CD8-positive, alpha-beta memory T cell (primary cell): ENCODE data around the gene USP46. TPM values are rescaled to one million over a fixed set of nuclear protein-coding genes. Genes with fewer than 3 reads are reported as not detected.

Experiments
- CTCF ChIA-PET: fragments of 350-600 bp; sonication (Branson Sonifier 250); formaldehyde crosslinking; loops from one replicate; lab custom pipeline; 2021; ENCODE audit warnings: antibody characterized with exemption; lab: Charles Lee
- POLR2A ChIA-PET: fragments of 350-600 bp; sonication (Branson Sonifier 250); formaldehyde crosslinking; loops from one replicate; lab custom pipeline; 2021; ENCODE audit warnings: antibody characterized with exemption; lab: Charles Lee
- DNase-seq, 5 donors: peaks; one replicate each; pipeline versions ENCODE4 v3.0.0 to v3.0.0-alpha.2; 2020 to 2022; ENCODE audit warnings: mixed read lengths in 1 of 5
- H3K27ac ChIP-seq: one replicate; pipeline ENCODE4 v1.7.0; 2013; ENCODE audit warnings: low read depth, mild to moderate bottlenecking, low read length, moderate library complexity
- H3K27me3 ChIP-seq: 2 replicates; pipeline ENCODE4 v1.7.0; 2013; ENCODE audit warnings: low read length, mild to moderate bottlenecking; ENCODE audit not compliant: insufficient read depth, poor library complexity, severe bottlenecking
- H3K36me3 ChIP-seq: 2 replicates; pipeline ENCODE4 v1.7.0; 2013; ENCODE audit warnings: mild to moderate bottlenecking, low read length, moderate library complexity; ENCODE audit not compliant: insufficient read depth
- H3K4me1 ChIP-seq: 2 replicates; pipeline ENCODE4 v1.7.0; 2013; ENCODE audit warnings: mild to moderate bottlenecking, low read length, moderate library complexity; ENCODE audit not compliant: insufficient read depth
- H3K4me3 ChIP-seq: 2 replicates; pipeline ENCODE4 v1.7.0; 2013; ENCODE audit warnings: mild to moderate bottlenecking, low read length
- H3K9me3 ChIP-seq: 2 replicates; pipeline ENCODE4 v1.7.0; 2013; ENCODE audit warnings: mild to moderate bottlenecking, low read length
- H3K27ac Mint-ChIP-seq, 8 donors: one replicate each; pipeline ENCODE4 v1.8.0; 2020 to 2021; ENCODE audit warnings: mixed read lengths in 8 of 8, mild to moderate bottlenecking in 6 of 8, inconsistent platforms in 3 of 8, moderate library complexity in 3 of 8
- H3K27me3 Mint-ChIP-seq, 2 donors: one replicate each; pipeline ENCODE4 v1.8.0; 2020 to 2021; ENCODE audit warnings: mixed read lengths in 2 of 2, mild to moderate bottlenecking in 1 of 2, moderate library complexity in 1 of 2
- H3K36me3 Mint-ChIP-seq, 3 donors: one replicate each; pipeline ENCODE4 v1.8.0; 2020 to 2021; ENCODE audit warnings: mixed read lengths in 3 of 3, inconsistent platforms in 1 of 3, mild to moderate bottlenecking in 1 of 3
- H3K4me1 Mint-ChIP-seq, 3 donors: one replicate each; pipeline ENCODE4 v1.8.0; 2020 to 2021; ENCODE audit warnings: mixed read lengths in 3 of 3, inconsistent platforms in 1 of 3, mild to moderate bottlenecking in 1 of 3
- H3K4me3 Mint-ChIP-seq, 7 donors: one replicate each; pipeline ENCODE4 v1.8.0; 2020 to 2021; ENCODE audit warnings: mixed read lengths in 7 of 7, mild to moderate bottlenecking in 6 of 7, moderate library complexity in 4 of 7, inconsistent platforms in 2 of 7
- H3K9me3 Mint-ChIP-seq, 5 donors: one replicate each; pipeline ENCODE4 v1.8.0; 2020 to 2022; ENCODE audit warnings: mixed read lengths in 5 of 5, mild to moderate bottlenecking in 3 of 5, moderate library complexity in 2 of 5, inconsistent platforms in 1 of 5
- polyA plus RNA-seq: library from polyadenylated mRNA; unstranded; fragments of 300-500 nt; fragmentation: Illumina TruSeq; gene quantifications from one replicate; pipeline ENCODE4 v1.2.3, GENCODE V29; 2021
- total RNA-seq, 2 experiments: library from RNA; stranded (reverse); gene quantifications; one replicate each; pipeline ENCODE4 v1.2.3, GENCODE V29; 2021

USP46 gene
- total and polyA plus RNA-seq, 3 experiments from 2014 or later, result 5.8 to 16.9 (median 15.6) TPM

- H3K4me1 Mint-ChIP-seq, result peaks cover 42 to 66% (median 62%) of the 10 kb centered on the region in 3 donors
- H3K4me3 ChIP-seq, result no peak overlapping the region
- no peak overlapping the region for H3K27ac ChIP-seq
- H3K36me3 Mint-ChIP-seq, result peaks cover 4 to 11% (median 4%) of the 10 kb centered on the region in 3 donors
- H3K9me3 ChIP-seq, result no peaks in the 10 kb centered on the region
- POLR2A ChIA-PET, result no interaction called here
- H3K36me3 ChIP-seq, result no peaks in the 10 kb centered on the region
- peak overlapping the region in 4 of 8 donors; percentile 1 to 36 (median 30) for H3K27ac Mint-ChIP-seq
- H3K27me3 ChIP-seq, result no peaks in the 10 kb centered on the region
- peak overlapping the region in 1 of 7 donors; percentile 45 for H3K4me3 Mint-ChIP-seq
- H3K27me3 Mint-ChIP-seq, result no peaks in the 10 kb centered on the region
- no peak for DNase-seq
- CTCF ChIA-PET, result no interaction called here
- peaks cover 3 to 5% (median 4%) of the 10 kb centered on the region in 5 donors for H3K9me3 Mint-ChIP-seq
- peaks cover 11% of the 10 kb centered on the region for H3K4me1 ChIP-seq
Observed at GRCh38 chr4:52655506-52655905, 3.6 kb downstream of the USP46 start.

DNA sequence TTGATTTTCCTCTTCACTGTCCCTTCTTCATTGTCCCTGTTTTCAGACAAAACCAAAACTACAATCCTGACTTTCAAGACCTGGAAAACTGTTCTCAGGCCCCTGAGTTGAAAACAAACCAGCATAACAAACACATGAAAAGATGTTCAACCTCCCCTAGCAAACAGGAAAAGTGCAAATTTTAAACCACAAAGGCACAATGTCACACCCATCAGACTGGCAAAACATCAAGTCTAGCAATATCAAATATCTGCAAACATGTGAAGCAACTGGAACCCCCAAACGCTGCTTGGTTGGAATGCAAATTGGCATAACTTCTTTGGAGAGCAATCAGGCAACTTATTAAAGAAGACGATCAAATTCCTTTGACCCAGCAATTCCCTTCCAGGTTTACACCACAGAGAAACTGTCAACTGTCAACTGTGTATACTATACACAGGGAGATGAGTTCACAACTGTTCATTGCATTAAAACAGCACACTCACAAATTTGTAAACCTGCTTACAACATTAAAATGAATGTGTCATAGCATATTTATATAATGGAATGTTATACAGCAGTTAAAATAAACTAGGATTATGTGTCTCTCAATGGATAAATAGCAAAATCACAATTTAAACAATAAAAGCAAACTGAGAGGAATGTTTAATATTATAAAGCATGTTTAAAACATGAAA, 7.0 kb downstream of the USP46 start:
- H3K36me3 Mint-ChIP-seq, result peaks cover 3 to 11% (median 10%) of the 10 kb centered on the region in 3 donors
- H3K4me3 Mint-ChIP-seq, result peak overlapping the region; percentile 1 to 54 (median 18)
- no peak overlapping the region for H3K4me3 ChIP-seq
- ChIA-PET CTCF (no interaction called here), POLR2A (no interaction called here)
- H3K27me3 Mint-ChIP-seq, result no peaks in the 10 kb centered on the region
- H3K27me3 ChIP-seq, result no peaks in the 10 kb centered on the region
- H3K4me1 ChIP-seq, result peaks cover 4% of the 10 kb centered on the region
- H3K27ac ChIP-seq, result no peak overlapping the region
- peaks cover 33 to 75% (median 72%) of the 10 kb centered on the region in 3 donors for H3K4me1 Mint-ChIP-seq
- no peaks in the 10 kb centered on the region for H3K36me3 ChIP-seq
- no peaks in the 10 kb centered on the region for H3K9me3 ChIP-seq
- H3K27ac Mint-ChIP-seq, result peak overlapping the region in 5 of 8 donors; percentile 1 to 56 (median 19)
- DNase-seq, result no peak
- peaks cover 3 to 5% (median 4%) of the 10 kb centered on the region in 5 donors for H3K9me3 Mint-ChIP-seq

DNA sequence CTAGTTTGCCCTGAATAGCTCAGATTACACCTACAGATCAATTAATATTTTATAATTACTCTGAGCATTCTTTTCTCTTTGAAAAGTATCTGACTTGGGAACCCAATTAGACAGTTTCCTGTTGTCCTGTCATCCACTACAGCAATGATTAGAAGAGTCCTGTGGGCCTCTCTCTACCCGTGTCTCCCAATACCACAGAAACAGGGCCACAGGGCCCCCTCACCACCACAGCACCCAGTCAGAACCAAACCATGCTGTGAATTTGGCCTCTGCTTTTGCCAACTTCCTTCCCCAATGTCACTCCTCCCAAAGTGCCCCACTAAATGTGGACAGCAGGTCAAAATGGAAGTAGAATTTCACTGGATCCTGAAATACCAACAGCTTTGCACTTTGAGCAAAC, 10.3 kb downstream of the USP46 start:
- Mint-ChIP-seq H3K4me3 (no peak overlapping the region), H3K27ac (peak overlapping the region in 1 of 8 donors; percentile 83), H3K9me3 (peaks cover 2 to 5% (median 4%) of the 10 kb centered on the region in 5 donors), H3K4me1 (peaks cover 23 to 74% (median 69%) of the 10 kb centered on the region in 3 donors), H3K27me3 (no peaks in the 10 kb centered on the region), H3K36me3 (peaks cover 3 to 11% (median 7%) of the 10 kb centered on the region in 3 donors)
- Histone ChIP-seq H3K27ac (no peak overlapping the region), H3K4me1 (peaks cover 4% of the 10 kb centered on the region), H3K9me3 (no peaks in the 10 kb centered on the region), H3K27me3 (no peaks in the 10 kb centered on the region), H3K36me3 (no peaks in the 10 kb centered on the region), H3K4me3 (no peak overlapping the region)
- ChIA-PET POLR2A (interaction anchor here (1.2 kb wide), 1 partner anchor 9 kb away, joined by 5 read pairs; no protein-coding TSS in a partner anchor), CTCF (no interaction called here)
- no peak for DNase-seq

DNA sequence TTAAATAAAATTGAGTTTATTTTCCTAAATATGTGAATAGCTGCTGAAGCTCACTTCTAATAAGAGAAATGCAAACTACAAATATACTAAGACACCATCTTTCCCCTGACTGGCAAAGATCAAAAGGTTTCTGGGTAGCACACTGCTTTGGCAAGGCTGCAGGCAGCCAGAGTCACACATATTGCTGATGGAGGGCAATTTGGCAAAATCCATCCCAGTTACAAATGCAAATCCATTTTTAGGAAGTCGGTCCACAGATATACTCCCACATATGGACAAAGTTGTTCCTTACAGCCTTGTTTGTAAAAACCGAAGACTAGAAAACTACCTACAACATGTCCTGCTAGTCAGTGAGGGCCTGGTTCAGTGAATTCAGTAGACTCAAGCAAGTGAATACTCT, 12.4 kb downstream of the USP46 start:
- no peak overlapping the region for H3K27ac Mint-ChIP-seq

GRCh38 chr4:52646096-52646495, 13.0 kb downstream of the USP46 start:
- Histone ChIP-seq H3K9me3 (no peaks in the 10 kb centered on the region), H3K4me3 (no peak overlapping the region), H3K4me1 (no peaks in the 10 kb centered on the region), H3K27me3 (no peaks in the 10 kb centered on the region), H3K36me3 (no peaks in the 10 kb centered on the region), H3K27ac (no peak overlapping the region)
- no peak overlapping the region for H3K27ac Mint-ChIP-seq
- no peak for DNase-seq
- POLR2A ChIA-PET, result no interaction called here
- no peak overlapping the region for H3K4me3 Mint-ChIP-seq
- H3K9me3 Mint-ChIP-seq, result no peaks in the 10 kb centered on the region
- H3K4me1 Mint-ChIP-seq, result peaks cover 17 to 83% (median 77%) of the 10 kb centered on the region in 3 donors
- CTCF ChIA-PET, result no interaction called here
- peaks cover 3 to 7% (median 4%) of the 10 kb centered on the region in 3 donors for H3K36me3 Mint-ChIP-seq
- no peaks in the 10 kb centered on the region for H3K27me3 Mint-ChIP-seq

More for the DNA sequence above, 12.4 kb downstream of the USP46 start:
- Histone ChIP-seq H3K4me1 (peaks cover 2% of the 10 kb centered on the region), H3K9me3 (no peaks in the 10 kb centered on the region), H3K27ac (no peak overlapping the region), H3K36me3 (no peaks in the 10 kb centered on the region), H3K27me3 (no peaks in the 10 kb centered on the region), H3K4me3 (no peak overlapping the region)
- H3K4me1 Mint-ChIP-seq, result peaks cover 23 to 83% (median 79%) of the 10 kb centered on the region in 3 donors
- ChIA-PET POLR2A (no interaction called here), CTCF (no interaction called here)
- no peak for DNase-seq
- peaks cover 3 to 7% (median 4%) of the 10 kb centered on the region in 3 donors for H3K36me3 Mint-ChIP-seq
- no peaks in the 10 kb centered on the region for H3K27me3 Mint-ChIP-seq
- H3K9me3 Mint-ChIP-seq, result no peaks in the 10 kb centered on the region
- H3K4me3 Mint-ChIP-seq, result no peak overlapping the region

- DNase-seq, result no peak
- Mint-ChIP-seq H3K4me3 (no peak overlapping the region), H3K36me3 (peaks cover 2 to 6% (median 3%) of the 10 kb centered on the region in 3 donors), H3K27me3 (no peaks in the 10 kb centered on the region), H3K27ac (no peak overlapping the region), H3K9me3 (no peaks in the 10 kb centered on the region), H3K4me1 (peaks cover 15 to 81% (median 77%) of the 10 kb centered on the region in 3 donors)
- Histone ChIP-seq H3K4me1 (no peaks in the 10 kb centered on the region), H3K4me3 (no peak overlapping the region), H3K27ac (no peak overlapping the region), H3K27me3 (no peaks in the 10 kb centered on the region), H3K36me3 (no peaks in the 10 kb centered on the region), H3K9me3 (no peaks in the 10 kb centered on the region)
- ChIA-PET CTCF (no interaction called here), POLR2A (no interaction called here)
Observed at GRCh38 chr4:52645300-52645699, 13.8 kb downstream of the USP46 start.

DNA sequence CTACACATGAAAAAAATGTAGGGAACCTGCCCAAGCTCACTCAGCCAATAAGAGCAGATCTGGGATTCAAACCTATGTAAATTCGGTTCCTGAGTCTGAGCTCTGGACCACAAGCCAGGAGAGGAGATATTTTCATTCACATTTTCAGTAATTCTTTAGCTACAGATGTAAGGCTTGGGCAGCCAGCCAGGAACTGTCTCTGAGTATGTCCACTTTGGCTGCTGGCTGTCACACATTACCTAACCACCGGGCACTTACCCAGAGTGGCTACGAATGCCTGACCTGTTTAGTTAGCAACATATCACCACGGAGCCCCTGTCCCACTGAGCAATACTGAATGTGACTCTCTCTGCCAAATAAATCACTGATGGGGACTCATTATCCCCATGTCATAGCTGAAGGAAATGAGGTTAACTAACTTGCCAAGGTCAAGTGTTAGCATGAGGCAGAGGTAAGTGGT, 15.3 kb downstream of the USP46 start:
- Histone ChIP-seq H3K9me3 (no peaks in the 10 kb centered on the region), H3K4me1 (no peaks in the 10 kb centered on the region), H3K27ac (no peak overlapping the region), H3K27me3 (no peaks in the 10 kb centered on the region), H3K36me3 (no peaks in the 10 kb centered on the region), H3K4me3 (no peak overlapping the region)
- H3K4me3 Mint-ChIP-seq, result no peak overlapping the region
- no peaks in the 10 kb centered on the region for H3K27me3 Mint-ChIP-seq
- H3K36me3 Mint-ChIP-seq, result peaks cover 0 to under 1% (median 0%) of the 10 kb centered on the region in 3 donors
- DNase-seq, result no peak
- no peak overlapping the region for H3K27ac Mint-ChIP-seq
- ChIA-PET POLR2A (no interaction called here), CTCF (interaction anchor here (0.8 kb wide), 1 partner anchor 15 kb away, joined by 3 read pairs; no protein-coding TSS in a partner anchor)
- H3K9me3 Mint-ChIP-seq, result no peaks in the 10 kb centered on the region
- peaks cover 12 to 67% (median 64%) of the 10 kb centered on the region in 3 donors for H3K4me1 Mint-ChIP-seq

- H3K4me1 Mint-ChIP-seq, result peaks cover 15 to 63% (median 62%) of the 10 kb centered on the region in 3 donors
Observed at GRCh38 chr4:52643190-52643589, 15.9 kb downstream of the USP46 start.

More at GRCh38 chr4:52643190-52643589, 15.9 kb downstream of the USP46 start:
- peak overlapping the region in 1 of 8 donors; percentile 52 for H3K27ac Mint-ChIP-seq
- POLR2A ChIA-PET, result no interaction called here
- no peaks in the 10 kb centered on the region for H3K9me3 ChIP-seq
- no peaks in the 10 kb centered on the region for H3K9me3 Mint-ChIP-seq
- no peaks in the 10 kb centered on the region for H3K36me3 Mint-ChIP-seq
- H3K4me3 ChIP-seq, result no peak overlapping the region
- H3K27me3 ChIP-seq, result no peaks in the 10 kb centered on the region
- no peaks in the 10 kb centered on the region for H3K27me3 Mint-ChIP-seq
- CTCF ChIA-PET, result interaction anchor here (0.8 kb wide), 1 partner anchor 14 kb away, joined by 3 read pairs; no protein-coding TSS in a partner anchor
- H3K4me3 Mint-ChIP-seq, result no peak overlapping the region
- H3K4me1 ChIP-seq, result no peaks in the 10 kb centered on the region
- no peak for DNase-seq
- H3K27ac ChIP-seq, result no peak overlapping the region
- H3K36me3 ChIP-seq, result no peaks in the 10 kb centered on the region
